HG02938 (cell line): Measurements from ENCODE around the gene TRIM13.
A peak's percentile ranks its signal among the peaks of the same experiment; 100 is the strongest.
"Not testable (repeated sequence)": the region's sequence is repeated elsewhere in the genome, so short reads cannot be mapped to it uniquely, and the experiment has no call there.

Source experiments
- ATAC-seq: cut with Tn5 transposase; IDR thresholded peaks from one replicate; pipeline ENCODE4 v1.9.1; 2021; ENCODE audit warnings: mild to moderate bottlenecking, moderate library complexity; ENCODE audit not compliant: unreplicated experiment

Gene TRIM13

GRCh38 chr13:49996951-49997895 is at the start of gene TRIM13:
TSS of gene TRIM13 (plus strand) at chr13:49997042. CDS start at chr13:50011941, 14,899 bp downstream.
- peak; percentile 72 for ATAC-seq

DNA sequence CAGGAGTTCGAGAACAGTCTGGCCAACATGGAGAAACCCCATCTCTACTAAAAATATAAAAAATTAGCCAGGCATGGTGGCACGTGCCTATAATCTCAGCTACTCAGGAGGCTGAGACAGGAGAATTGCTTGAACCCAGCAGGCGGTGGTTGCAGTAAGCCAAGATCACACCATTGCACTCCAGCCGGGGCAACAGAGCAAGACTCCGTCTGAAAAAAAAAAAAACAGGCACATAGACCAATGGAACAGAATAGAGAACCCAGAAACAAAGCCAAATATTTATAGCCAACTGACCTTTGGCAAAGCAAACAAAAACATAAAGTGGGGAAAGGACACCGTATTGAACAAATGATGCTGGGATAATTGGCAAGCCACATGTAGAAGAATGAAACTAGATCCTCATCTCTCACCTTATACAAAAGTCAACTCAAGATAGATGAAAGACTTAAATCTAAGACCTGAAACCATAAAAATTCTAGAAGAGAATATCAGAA is 48.0 kb upstream of the TRIM13 start:
- ATAC-seq, result not testable (repeated sequence)

GRCh38 chr13:49951754-49952535 is 44.9 kb upstream of the TRIM13 start:
- ATAC-seq, result no peak

- ATAC-seq, result no peak
These were observed 43.3 kb upstream of the TRIM13 start for GRCh38 chr13:49953560-49953959.

- no peak for ATAC-seq
These were observed 42.0 kb upstream of the TRIM13 start for GRCh38 chr13:49954674-49955455.

GRCh38 chr13:49956131-49956530 is 40.7 kb upstream of the TRIM13 start:
- ATAC-seq, result no peak

DNA sequence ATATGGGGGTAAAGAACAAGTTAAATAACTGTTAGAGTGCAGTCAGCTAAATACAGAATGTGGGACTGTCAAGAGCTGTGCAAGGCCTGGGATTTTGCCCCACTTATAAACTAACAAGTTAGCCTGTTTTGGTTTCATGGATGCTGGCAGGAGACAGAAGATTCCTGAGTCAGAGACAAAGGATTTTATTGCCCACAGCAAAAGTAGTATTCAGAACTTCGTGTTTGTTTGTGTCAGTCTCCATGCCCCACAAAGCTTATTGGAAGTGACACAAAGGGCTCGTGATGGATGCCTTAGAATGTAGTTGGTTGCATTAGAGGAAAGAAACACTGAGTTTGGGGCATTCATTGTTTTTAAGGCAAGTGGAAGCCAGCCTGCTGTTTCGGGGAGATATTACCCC is 38.5 kb upstream of the TRIM13 start:
- ATAC-seq, result no peak

- no peak for ATAC-seq
These were observed 29.4 kb upstream of the TRIM13 start for GRCh38 chr13:49967456-49967855.

- no peak for ATAC-seq
These were observed 24.1 kb upstream of the TRIM13 start for GRCh38 chr13:49972709-49973108.

DNA sequence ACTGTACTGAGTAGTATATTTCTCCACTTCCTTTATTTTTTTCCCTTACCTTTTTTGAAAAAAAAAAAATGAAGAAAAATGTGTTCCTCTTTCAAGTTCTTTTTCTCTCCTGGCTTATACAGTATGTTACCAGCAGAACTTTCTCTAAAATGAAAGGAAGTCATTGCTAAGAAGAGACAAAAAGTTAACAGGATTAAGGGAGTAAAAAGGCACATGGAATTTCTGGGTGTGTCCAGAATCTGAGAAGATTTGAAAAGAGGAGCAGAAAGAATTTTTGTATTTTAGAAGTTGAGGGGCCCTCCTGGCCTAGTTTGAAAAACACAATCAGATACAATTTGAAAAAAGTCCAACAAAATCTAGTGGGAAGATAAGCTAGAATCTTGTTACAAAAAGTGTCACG is 21.0 kb upstream of the TRIM13 start:
- ATAC-seq, result no peak

- ATAC-seq, result no peak
These were observed 20.3 kb upstream of the TRIM13 start for GRCh38 chr13:49976314-49977258.

- no peak for ATAC-seq
These were observed 18.9 kb upstream of the TRIM13 start for GRCh38 chr13:49977992-49978391.

DNA sequence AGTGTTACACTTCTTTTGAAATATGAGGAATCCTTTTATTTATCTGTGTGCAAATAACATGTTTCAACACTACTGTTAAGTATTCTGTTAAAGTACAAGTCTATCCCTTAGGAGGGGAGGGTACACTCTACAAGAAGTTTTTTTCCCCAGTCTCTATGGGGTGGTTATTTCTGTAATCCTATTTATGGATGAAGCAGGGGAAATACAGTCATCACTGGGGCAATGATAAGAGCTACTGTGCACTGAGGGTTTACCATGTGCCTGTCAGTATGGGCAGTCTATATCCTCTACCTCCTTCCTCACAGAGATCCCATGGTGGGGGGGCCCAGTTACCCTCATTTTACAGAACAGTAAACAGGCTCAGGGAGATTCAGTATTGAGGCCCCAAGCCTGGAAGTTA is 16.6 kb upstream of the TRIM13 start:
- ATAC-seq, result no peak

- ATAC-seq, result no peak
These were observed 11.7 kb upstream of the TRIM13 start for GRCh38 chr13:49985129-49985528.

GRCh38 chr13:49986471-49986870 is 10.4 kb upstream of the TRIM13 start:
- ATAC-seq, result no peak

GRCh38 chr13:49990612-49991011 is 6.2 kb upstream of the TRIM13 start:
- not testable (repeated sequence) for ATAC-seq

DNA sequence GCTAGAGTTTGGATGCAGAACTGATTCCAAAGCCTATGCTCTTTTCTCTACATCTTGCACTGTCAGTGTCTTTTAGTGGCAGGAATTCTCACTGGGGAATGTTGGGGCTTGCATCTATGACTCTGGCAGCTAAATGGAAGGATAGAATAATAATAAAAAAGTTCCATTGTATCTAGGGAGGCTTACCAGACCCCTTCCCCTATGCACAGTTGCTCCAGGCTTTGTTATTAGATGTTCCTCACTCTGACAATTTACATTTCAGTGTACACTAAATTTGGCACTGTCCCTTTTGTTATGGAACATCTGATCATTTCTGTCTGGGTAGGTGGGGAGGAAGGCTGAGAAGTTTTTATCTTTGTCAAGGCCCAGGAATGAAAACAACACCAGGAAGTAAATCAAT is 3.7 kb upstream of the TRIM13 start:
- ATAC-seq, result no peak

DNA sequence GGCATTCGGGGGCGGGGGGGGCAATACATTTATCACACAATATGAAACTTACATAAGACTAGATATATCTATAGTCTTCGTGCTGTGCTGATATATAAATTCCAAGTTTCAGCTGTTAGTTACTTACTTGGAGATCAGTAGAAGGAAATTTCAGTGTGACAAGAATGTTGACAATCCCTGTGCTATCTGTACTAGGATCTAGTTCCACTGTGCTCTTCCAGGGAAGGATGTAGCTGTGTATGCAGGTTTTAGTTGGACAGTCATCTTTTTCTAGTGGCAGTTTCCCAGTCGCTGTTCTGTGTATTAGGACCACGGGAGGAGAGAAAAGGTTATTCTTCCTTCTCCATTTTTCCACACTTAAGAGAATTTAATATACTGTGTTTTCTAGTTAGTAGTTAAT is 3.2 kb upstream of the TRIM13 start:
- ATAC-seq, result no peak

DNA sequence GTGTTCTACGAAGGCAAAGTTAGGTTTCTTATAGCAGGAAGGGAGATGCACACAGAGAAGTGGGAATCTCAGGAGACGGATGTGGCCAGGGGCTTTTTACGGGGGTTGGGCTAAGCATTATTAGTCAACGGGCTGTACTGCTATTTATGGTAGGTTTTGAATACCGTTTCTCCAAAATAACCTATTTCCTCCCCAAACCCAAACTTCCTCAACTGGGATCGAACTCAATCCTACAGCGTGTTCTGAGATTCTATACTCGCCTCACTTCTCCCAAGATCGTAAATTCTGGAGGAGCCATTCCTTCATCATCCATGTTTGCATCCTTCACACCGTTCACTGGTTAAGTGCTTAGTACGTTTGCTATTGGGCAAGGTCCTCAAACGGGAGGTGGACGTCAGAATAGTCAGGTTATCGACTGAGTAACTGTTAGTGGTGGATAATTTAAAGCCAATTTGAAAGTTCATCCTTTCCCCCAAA is 1.2 kb upstream of the TRIM13 start:
- no peak for ATAC-seq
